ENCODE measurements around the gene TIMM50. TPM values are rescaled to one million over a fixed set of nuclear protein-coding genes. Genes with fewer than 3 reads are reported as not detected.

TIMM50 gene
- total and polyA plus RNA-seq, 2 of the 13 experiments (the other 11 are each of a cell fraction or from before 2014, with no cell fraction given) = 91.1 to 92.5 TPM

DNA sequence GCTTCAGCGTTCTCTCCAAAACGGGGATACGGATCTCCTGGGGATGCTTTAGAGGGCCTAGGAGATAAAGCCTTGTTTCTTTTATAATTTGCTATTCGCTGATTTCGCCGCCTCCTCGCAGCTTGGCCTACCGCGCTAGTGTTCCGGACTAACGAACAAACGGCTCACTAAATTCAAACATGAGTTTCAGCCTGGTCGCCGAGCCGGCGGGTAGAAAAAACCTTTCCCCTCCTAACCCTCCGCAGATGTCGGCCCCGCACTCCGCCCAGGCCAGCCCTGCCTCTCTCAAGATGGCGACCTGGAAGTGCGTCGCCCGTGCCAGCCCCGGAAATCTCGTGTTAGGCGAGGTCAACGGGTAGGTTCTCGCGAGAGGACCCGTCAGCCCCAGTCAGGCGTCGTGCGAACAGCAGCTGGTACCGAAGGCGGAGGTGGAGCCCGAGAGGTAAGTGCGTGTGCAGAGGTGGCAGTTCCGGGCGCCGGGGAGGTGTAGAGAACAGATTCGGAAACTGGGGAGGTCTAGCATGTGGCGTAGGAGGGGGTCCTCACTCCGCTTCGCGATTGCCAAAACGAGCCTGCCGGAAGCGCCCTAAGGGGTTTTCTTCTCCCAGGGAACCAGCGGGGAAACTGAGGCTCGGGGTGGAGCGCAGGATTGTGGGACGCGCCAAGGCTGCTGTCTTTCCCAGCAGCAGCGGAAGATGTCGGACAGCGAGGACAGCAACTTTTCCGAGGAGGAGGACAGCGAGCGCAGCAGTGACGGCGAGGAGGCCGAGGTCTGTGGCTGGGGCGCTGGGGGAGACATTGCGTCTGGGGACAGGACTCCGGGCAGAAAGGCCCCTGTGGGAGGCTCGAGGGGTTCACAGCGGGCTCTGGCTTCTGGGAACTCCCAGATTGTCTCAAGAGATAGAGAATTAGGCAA, 35.2 kb upstream of the TIMM50 start, which contains the start of gene SUPT5H (continued):
- peak; percentile 81; the same call in 1 of the 2 replicates for TF ChIP-seq ZNF879 (CRISPR knock-in tag; IDR thresholded peaks at IDR 0.05)
- TF ChIP-seq, protein P1, sequence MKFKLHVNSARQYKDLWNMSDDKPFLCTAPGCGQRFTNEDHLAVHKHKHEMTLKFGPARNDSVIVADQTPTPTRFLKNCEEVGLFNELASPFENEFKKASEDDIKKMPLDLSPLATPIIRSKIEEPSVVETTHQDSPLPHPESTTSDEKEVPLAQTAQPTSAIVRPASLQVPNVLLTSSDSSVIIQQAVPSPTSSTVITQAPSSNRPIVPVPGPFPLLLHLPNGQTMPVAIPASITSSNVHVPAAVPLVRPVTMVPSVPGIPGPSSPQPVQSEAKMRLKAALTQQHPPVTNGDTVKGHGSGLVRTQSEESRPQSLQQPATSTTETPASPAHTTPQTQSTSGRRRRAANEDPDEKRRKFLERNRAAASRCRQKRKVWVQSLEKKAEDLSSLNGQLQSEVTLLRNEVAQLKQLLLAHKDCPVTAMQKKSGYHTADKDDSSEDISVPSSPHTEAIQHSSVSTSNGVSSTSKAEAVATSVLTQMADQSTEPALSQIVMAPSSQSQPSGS (CRISPR knock-in tag; IDR thresholded peaks at IDR 0.05) = peak; percentile 87
- TF ChIP-seq ZNF180 (CRISPR knock-in tag; IDR thresholded peaks at IDR 0.05; ENCODE audit: borderline replicate concordance, low read depth) = no peak
- no peak for TF ChIP-seq HMG20A (CRISPR knock-in tag; IDR thresholded peaks at IDR 0.05; ENCODE audit: borderline replicate concordance)
- TF ChIP-seq, protein P2, sequence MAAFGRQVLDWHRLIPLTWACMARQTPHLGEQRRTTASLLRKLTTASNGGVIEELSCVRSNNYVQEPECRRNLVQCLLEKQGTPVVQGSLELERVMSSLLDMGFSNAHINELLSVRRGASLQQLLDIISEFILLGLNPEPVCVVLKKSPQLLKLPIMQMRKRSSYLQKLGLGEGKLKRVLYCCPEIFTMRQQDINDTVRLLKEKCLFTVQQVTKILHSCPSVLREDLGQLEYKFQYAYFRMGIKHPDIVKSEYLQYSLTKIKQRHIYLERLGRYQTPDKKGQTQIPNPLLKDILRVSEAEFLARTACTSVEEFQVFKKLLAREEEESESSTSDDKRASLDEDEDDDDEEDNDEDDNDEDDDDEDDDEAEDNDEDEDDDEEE (CRISPR knock-in tag; IDR thresholded peaks at IDR 0.05) = peak; percentile 80; the same call in 1 of the 2 replicates
- peak; percentile 56; the same call in 1 of the 2 replicates for TF ChIP-seq ZNF12 (CRISPR knock-in tag; IDR thresholded peaks at IDR 0.05)
- TF ChIP-seq RFXAP (CRISPR knock-in tag; IDR thresholded peaks at IDR 0.05; ENCODE audit: borderline replicate concordance) = peak; percentile 52; the same call in 1 of the 2 replicates
- peak; percentile 99 for TF ChIP-seq YEATS2 (CRISPR knock-in tag; IDR thresholded peaks at IDR 0.05; ENCODE audit: borderline replicate concordance)
- TF ChIP-seq HDAC1 (CRISPR knock-in tag; IDR thresholded peaks at IDR 0.05) = peak; percentile 90
- TF ChIP-seq, protein P3, sequence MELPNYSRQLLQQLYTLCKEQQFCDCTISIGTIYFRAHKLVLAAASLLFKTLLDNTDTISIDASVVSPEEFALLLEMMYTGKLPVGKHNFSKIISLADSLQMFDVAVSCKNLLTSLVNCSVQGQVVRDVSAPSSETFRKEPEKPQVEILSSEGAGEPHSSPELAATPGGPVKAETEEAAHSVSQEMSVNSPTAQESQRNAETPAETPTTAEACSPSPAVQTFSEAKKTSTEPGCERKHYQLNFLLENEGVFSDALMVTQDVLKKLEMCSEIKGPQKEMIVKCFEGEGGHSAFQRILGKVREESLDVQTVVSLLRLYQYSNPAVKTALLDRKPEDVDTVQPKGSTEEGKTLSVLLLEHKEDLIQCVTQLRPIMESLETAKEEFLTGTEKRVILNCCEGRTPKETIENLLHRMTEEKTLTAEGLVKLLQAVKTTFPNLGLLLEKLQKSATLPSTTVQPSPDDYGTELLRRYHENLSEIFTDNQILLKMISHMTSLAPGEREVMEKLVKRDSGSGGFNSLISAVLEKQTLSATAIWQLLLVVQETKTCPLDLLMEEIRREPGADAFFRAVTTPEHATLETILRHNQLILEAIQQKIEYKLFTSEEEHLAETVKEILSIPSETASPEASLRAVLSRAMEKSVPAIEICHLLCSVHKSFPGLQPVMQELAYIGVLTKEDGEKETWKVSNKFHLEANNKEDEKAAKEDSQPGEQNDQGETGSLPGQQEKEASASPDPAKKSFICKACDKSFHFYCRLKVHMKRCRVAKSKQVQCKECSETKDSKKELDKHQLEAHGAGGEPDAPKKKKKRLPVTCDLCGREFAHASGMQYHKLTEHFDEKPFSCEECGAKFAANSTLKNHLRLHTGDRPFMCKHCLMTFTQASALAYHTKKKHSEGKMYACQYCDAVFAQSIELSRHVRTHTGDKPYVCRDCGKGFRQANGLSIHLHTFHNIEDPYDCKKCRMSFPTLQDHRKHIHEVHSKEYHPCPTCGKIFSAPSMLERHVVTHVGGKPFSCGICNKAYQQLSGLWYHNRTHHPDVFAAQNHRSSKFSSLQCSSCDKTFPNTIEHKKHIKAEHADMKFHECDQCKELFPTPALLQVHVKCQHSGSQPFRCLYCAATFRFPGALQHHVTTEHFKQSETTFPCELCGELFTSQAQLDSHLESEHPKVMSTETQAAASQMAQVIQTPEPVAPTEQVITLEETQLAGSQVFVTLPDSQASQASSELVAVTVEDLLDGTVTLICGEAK (IDR thresholded peaks at IDR 0.05) = no peak
- TF ChIP-seq, protein P3 (CRISPR knock-in tag; IDR thresholded peaks at IDR 0.05) = peak; percentile 14; the same call in 1 of the 2 replicates
- peak; percentile 91 for TF ChIP-seq SALL1 (CRISPR knock-in tag; IDR thresholded peaks at IDR 0.05)
- no peak for TF ChIP-seq ZNF251 (CRISPR knock-in tag; IDR thresholded peaks at IDR 0.05)
- TF ChIP-seq FOXA3 (CRISPR knock-in tag; IDR thresholded peaks at IDR 0.05) = peak; percentile 73
- TF ChIP-seq HNRNPL (IDR thresholded peaks at IDR 0.05; ENCODE audit: low read depth, low read length) = peak; percentile 83; the same call in 1 of the 2 replicates

Measured in HepG2 (cell line).